HepG2 (cell line): Measurements from ENCODE around the gene PPFIA4. TPM values are rescaled to one million over a fixed set of nuclear protein-coding genes. Genes with fewer than 3 reads are reported as not detected.

Experiments used
- ATAC-seq: fragments of 200-7000 bp; cut with Tn5 transposase; 3 replicates; pipeline ENCODE4 v1.9.1; 2020; ENCODE audit warnings: mild to moderate bottlenecking, moderate library complexity
- BruUV-seq: library from RNA; stranded (reverse); fragments of 400-500 nt; replicated peaks from 2 replicates; lab custom pipeline; 2021; lab: Mats Ljungman, UMichigan
- CTCF ChIA-PET: fragments of 300-600 bp; formaldehyde crosslinking; extraction: SDS; loops from one replicate; lab custom pipeline; 2021; ENCODE audit warnings: low total read pairs, inconsistent platforms, low intra/inter-chr PET ratio; lab: Yijun Ruan, JAX
- POLR2A ChIA-PET: fragments of 350-600 bp; sonication (Branson Sonifier 250); formaldehyde crosslinking; loops from one replicate; lab custom pipeline; 2020; ENCODE audit warnings: antibody characterized with exemption, inconsistent platforms; lab: Yijun Ruan, JAX
- DNase-seq: peaks from one replicate; pipeline ENCODE4 v3.0.0-alpha.2; 2015; ENCODE audit warnings: low spot score
- FAIRE-seq: peaks from 3 replicates; lab custom pipeline; 2011; peaks lifted over from hg19 to GRCh38; lab: Jason Lieb, UNC
- H2AFZ ChIP-seq: one replicate; pipeline ENCODE4 v1.6.1; 2011; ENCODE audit warnings: low read length, inconsistent platforms
- H3K27ac ChIP-seq: fragments of 300-600 bp; 3 replicates; pipeline ENCODE4 v1.8.0; 2011; ENCODE audit warnings: mixed run types, mild to moderate bottlenecking, mixed read lengths, low read length, inconsistent platforms; ENCODE audit not compliant: insufficient read depth; ENCODE audit errors: extremely low read length
- H3K27me3 ChIP-seq, 2 experiments: fragments of 200-600 bp in 1 of 2; 2 replicates in 1 of 2; 3 replicates in 1 of 2; pipeline versions ENCODE4 v1.6.0 to v1.8.0; 2011; ENCODE audit warnings: low read length in 2 of 2, mild to moderate bottlenecking in 2 of 2, moderate library complexity in 2 of 2, inconsistent platforms in 1 of 2; ENCODE audit not compliant: insufficient read depth in 2 of 2, control insufficient read depth in 1 of 2
- H3K36me3 ChIP-seq, 2 experiments: fragments of 200-600 bp in 1 of 2; replicated peaks in 1 of 2; 2 replicates in 1 of 2; 3 replicates in 1 of 2; pipeline versions ENCODE4 v1.5.1 to v1.8.0; 2011; ENCODE audit warnings: low read length in 2 of 2, inconsistent platforms in 1 of 2; ENCODE audit not compliant: insufficient read depth in 2 of 2, control insufficient read depth in 1 of 2
- H3K4me1 ChIP-seq: 2 replicates; pipeline ENCODE4 v1.5.1; 2012; ENCODE audit warnings: low read length, inconsistent platforms; ENCODE audit not compliant: insufficient read depth
- H3K4me2 ChIP-seq: 2 replicates; pipeline ENCODE4 v1.6.0; 2011; ENCODE audit warnings: low read depth, low read length, inconsistent platforms
- H3K4me3 ChIP-seq, 3 experiments: fragments of 200-600 bp in 1 of 3; sonication (generic), shearing (Covaris generic) in 1 of 3; replicated peaks in 1 of 3; 2 replicates each; pipeline ENCODE4 v1.5.1; 2011 to 2016; ENCODE audit warnings: low read length in 3 of 3, inconsistent platforms in 2 of 3, low read depth in 2 of 3, mild to moderate bottlenecking in 2 of 3, control low read depth in 1 of 3, mixed read lengths in 1 of 3; ENCODE audit not compliant: insufficient read depth in 1 of 3
- H3K79me2 ChIP-seq: one replicate; pipeline ENCODE4 v1.6.1; 2011; ENCODE audit warnings: low read length, inconsistent platforms; ENCODE audit not compliant: insufficient read depth
- H3K9ac ChIP-seq: 2 replicates; pipeline ENCODE4 v1.6.0; 2011; ENCODE audit warnings: mild to moderate bottlenecking, low read depth, low read length, inconsistent platforms; ENCODE audit not compliant: insufficient read depth
- H3K9me3 ChIP-seq: 2 replicates; pipeline ENCODE4 v1.5.1; 2012; ENCODE audit warnings: mild to moderate bottlenecking, low read length
- H4K20me1 ChIP-seq: 2 replicates; pipeline ENCODE4 v1.6.0; 2011; ENCODE audit warnings: inconsistent platforms, mild to moderate bottlenecking, low read length, moderate library complexity; ENCODE audit not compliant: insufficient read depth
- FOXO4 ChIP-seq: sonication (generic); formaldehyde crosslinking; conservative IDR thresholded peaks from 2 replicates; pipeline ENCODE4 v1.8.1; 2023; ENCODE audit warnings: missing genetic modification reagents
- GFI1 ChIP-seq: sonication (generic); formaldehyde crosslinking; IDR thresholded peaks from 2 replicates; pipeline ENCODE4 v1.5.0; 2020; ENCODE audit warnings: missing genetic modification reagents, mild to moderate bottlenecking, borderline replicate concordance
- SIN3B ChIP-seq: fragments of 150-350 bp; IDR thresholded peaks from 2 replicates; pipeline ENCODE4 v1.6.1; 2014; ENCODE audit warnings: low read length
- ZNF160 ChIP-seq: sonication (generic); formaldehyde crosslinking; IDR thresholded peaks from 2 replicates; pipeline ENCODE4 v1.8.0; 2022; ENCODE audit warnings: mild to moderate bottlenecking, inconsistent platforms, missing genetic modification reagents
- ZNF24 ChIP-seq: fragments of 450-650 bp; IDR thresholded peaks from 2 replicates; pipeline ENCODE4 v1.6.1; 2017; ENCODE audit warnings: antibody characterized with exemption, mild to moderate bottlenecking
- ZNF510 ChIP-seq: sonication (generic); formaldehyde crosslinking; IDR thresholded peaks from 2 replicates; pipeline ENCODE4 v1.4.0; 2020; ENCODE audit warnings: low read depth, mild to moderate bottlenecking, missing genetic modification reagents
- ZNF609 ChIP-seq: sonication (generic); formaldehyde crosslinking; IDR thresholded peaks from 2 replicates; pipeline ENCODE4 v1.4.0; 2020; ENCODE audit warnings: mild to moderate bottlenecking, missing genetic modification reagents, borderline replicate concordance
- ZXDC ChIP-seq: sonication (generic); formaldehyde crosslinking; IDR thresholded peaks from 2 replicates; pipeline ENCODE4 v1.5.0; 2020; ENCODE audit warnings: mild to moderate bottlenecking, missing genetic modification reagents
- WGBS: methylation state at CpG from one replicate; pipeline ENCODE4 v1.1.6; 2017; ENCODE audit warnings: low lambda C conversion rate; 5-methylcytosine and 5-hydroxymethylcytosine counted together
- in situ Hi-C: cut with HindIII; loops from 2 replicates; pipeline ENCODE4 v1.10.0; 2017; ENCODE audit warnings: low pct_unique_long_range_greater_than_20kb; ENCODE audit not compliant: extremely low pct_ligation_motif_present
- intact Hi-C: fragments of 100-400 bp; cut with micrococcal nuclease; formaldehyde crosslinking; loops from one replicate; pipeline ENCODE4 v1.10.0; 2022; ENCODE audit not compliant: unreplicated experiment
- polyA plus RNA-seq, 8 experiments: library from polyadenylated mRNA; depleted of rRNA in 3 of 8; stranded (reverse) in 7 of 8; unstranded in 1 of 8; fragments of >200 nt; fragmentation: Illumina TruSeq in 4 of 8; extraction: Trizol in 4 of 8; gene quantifications; 2 replicates each; pipeline versions ENCODE4 v1.2.1 to v1.2.3, GENCODE V29; 2011 to 2016; ENCODE audit warnings: low read depth in 4 of 8, missing spikeins in 1 of 8, mixed read lengths in 1 of 8; ENCODE audit not compliant: insufficient read depth in 1 of 8
- total RNA-seq, 5 experiments: library from RNA; depleted of rRNA; stranded (reverse); fragments of >200 nt; fragmentation: Illumina TruSeq; extraction: Trizol; gene quantifications; 2 replicates each; pipeline ENCODE4 v1.2.3, GENCODE V29; 2016; ENCODE audit warnings: low read depth in 1 of 5

PPFIA4 gene
- total and polyA plus RNA-seq, 2 of the 13 experiments (the other 11 are each of a cell fraction or from before 2014, with no cell fraction given) = 6.4 TPM; not detected in 1

GRCh38 chr1:203040513-203041275 lies 14.4 kb downstream of the PPFIA4 start:
- 19% methylated on average over 4 of the region's 5 CpGs for WGBS
- H3K9ac ChIP-seq = no peak overlapping the region
- BruUV-seq = no TSS peak

More at GRCh38 chr1:203040513-203041275, 14.4 kb downstream of the PPFIA4 start:
- FAIRE-seq = no peak
- H4K20me1 ChIP-seq = peaks cover 2% of the 10 kb centered on the region; the same call in 1 of the 2 replicates
- ChIA-PET POLR2A (no interaction called here), CTCF (interaction anchor here (2.0 kb wide), 1 partner anchor 176 kb away, joined by 13 read pairs; no protein-coding TSS in a partner anchor)
- ATAC-seq = no peak
- intact Hi-C loops = no loop called here
- no peaks in the 10 kb centered on the region for H3K79me2 ChIP-seq
- peaks cover 0 to 15% of the 10 kb centered on the region in 2 experiments; a peak in 2 of 5 replicates for H3K27me3 ChIP-seq
- H2AFZ ChIP-seq = no peak overlapping the region
- in situ Hi-C loops = no loop called here
- TF ChIP-seq FOXO4 (CRISPR knock-in tag) (no peak), ZNF24 (no peak), ZNF160 (no peak), ZNF510 (no peak), ZXDC (CRISPR knock-in tag) (no peak), ZNF609 (CRISPR knock-in tag) (no peak), SIN3B (no peak), GFI1 (CRISPR knock-in tag) (no peak)
- no peaks in the 10 kb centered on the region for H3K36me3 ChIP-seq
- no peaks in the 10 kb centered on the region for H3K9me3 ChIP-seq
- no peak overlapping the region for H3K4me2 ChIP-seq
- no peak overlapping the region for H3K4me3 ChIP-seq
- no peak overlapping the region for H3K27ac ChIP-seq
- no peaks in the 10 kb centered on the region for H3K4me1 ChIP-seq
- no peak for DNase-seq
